Hair follicular keratinocyte (primary cell): ENCODE results near the gene HSFX3. TPM values are rescaled to one million over a fixed set of nuclear protein-coding genes. Genes with fewer than 3 reads are reported as not detected.

Experiments used
- total RNA-seq: library from RNA; depleted of rRNA; stranded (reverse); fragments of >200 nt; gene quantifications from 2 replicates; pipeline ENCODE4 v1.2.3, GENCODE V29; 2015

HSFX3 gene, protein sequence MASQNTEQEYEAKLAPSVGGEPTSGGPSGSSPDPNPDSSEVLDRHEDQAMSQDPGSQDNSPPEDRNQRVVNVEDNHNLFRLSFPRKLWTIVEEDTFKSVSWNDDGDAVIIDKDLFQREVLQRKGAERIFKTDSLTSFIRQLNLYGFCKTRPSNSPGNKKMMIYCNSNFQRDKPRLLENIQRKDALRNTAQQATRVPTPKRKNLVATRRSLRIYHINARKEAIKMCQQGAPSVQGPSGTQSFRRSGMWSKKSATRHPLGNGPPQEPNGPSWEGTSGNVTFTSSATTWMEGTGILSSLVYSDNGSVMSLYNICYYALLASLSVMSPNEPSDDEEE
- total RNA-seq, result not detected in 2 replicates

GRCh38 chrX:149549701-149550100 lies at the start of gene HSFX3:
HSFX3 (minus strand) TSS chrX:149549924; CDS start chrX:149549852, 72 bp downstream.

GRCh38 chrX:149595214-149595613 lies 45.5 kb upstream of the HSFX3 start, which contains the start of gene HSFX2:
HSFX2 (minus strand) TSS chrX:149595314; CDS start chrX:149594700, 614 bp downstream.

GRCh38 chrX:149587359-149587758 lies 37.6 kb upstream of the HSFX3 start, which contains the start of gene MAGEA9B:
MAGEA9B (minus strand) TSS chrX:149587459; CDS start chrX:149583179, 4,280 bp downstream.

DNA sequence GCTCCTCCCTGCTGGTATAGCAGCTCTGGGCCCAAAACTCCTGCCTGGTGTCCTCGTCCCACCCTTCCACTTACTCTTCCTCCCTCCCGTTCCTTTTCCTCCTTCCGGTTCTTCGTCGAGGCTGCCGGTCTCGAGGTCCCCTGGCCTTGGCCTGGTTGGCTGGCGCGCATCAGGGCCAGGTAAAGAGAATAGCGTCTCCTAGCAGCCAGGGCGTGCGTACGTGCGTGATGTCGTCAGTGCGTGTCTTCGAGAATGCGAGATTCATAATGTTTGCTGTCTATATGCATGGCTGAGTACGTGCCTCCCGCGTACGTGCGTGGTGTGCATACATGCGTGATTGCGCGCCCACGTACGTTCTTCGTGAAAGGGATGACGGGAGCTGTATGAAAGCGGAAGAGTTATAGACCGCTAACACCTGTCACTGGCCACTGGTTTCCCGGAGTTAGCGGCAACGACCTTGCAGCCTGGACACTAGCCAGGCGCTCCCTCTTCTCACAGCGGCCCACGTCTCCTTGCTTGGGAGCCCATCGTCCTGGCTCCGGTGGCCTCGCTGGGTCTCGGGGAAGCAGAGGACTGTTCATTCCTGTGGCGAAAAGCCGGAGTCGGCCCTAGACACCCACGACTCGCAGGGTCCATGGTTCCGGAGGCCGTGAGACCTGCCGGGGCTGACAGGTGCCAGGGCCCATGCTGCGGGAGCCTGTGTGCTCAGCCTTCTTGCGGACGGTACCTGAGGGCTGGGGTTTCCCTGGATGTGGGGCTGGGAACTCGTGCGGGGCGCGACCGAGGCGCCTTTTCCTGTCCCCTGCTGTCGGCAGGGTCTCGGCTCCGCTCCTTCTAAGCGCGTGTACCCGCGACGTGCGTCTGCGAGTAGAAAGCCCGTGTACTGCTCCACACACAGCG lies 8.9 kb downstream of the HSFX3 start, which contains the start of gene EOLA1:
TSS of gene EOLA1 (plus strand) at position 392 of the 900 bp plus-strand sequence. CDS start 4,619 bp downstream, outside the sequence.

DNA sequence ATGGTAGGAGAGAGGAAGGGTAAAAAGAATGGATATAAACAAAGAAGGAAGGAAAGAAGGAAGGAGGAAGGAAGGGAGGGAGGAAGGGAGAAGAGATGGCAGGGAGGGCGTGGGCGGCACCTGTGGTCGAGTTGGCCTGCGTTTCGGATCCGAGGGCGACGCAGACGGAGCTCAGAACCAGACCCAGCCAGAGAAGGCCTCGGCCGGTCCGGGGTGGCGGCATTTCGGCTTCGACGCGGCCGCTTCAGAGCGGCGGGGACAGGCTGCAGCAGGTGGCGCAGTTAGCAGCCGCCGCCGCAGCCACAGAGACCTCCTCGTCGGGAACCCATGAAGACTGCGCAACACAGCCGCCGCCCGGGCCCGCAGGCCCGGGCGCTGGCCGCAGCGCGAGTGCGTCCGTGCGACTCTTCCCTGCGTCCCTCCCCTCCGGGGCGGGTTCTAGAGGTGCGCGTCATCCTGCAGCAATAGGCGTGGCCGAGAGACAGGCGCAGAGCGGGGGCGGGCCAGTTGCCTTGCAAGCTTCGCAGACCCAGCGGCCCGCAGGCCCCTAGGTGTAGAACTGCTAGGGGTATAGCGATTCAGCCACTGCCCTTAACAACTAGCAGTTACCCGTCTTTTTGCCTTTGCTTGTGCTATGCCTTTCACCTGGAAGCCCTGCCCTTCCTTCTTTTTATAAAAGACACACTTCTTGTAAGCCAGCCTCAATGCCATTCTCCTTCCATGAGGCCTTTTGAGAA lies 44.6 kb downstream of the HSFX3 start, which contains the start of gene IDS:
TSS of gene IDS (minus strand) at position 392 of the 737 bp plus-strand sequence. CDS start at position 223, 169 bp downstream.

Other genes starting within 250 kb of the HSFX3 start
- gene IDS, start 44.6 kb downstream of the HSFX3 start, total RNA-seq, result 18.5 and 24.5 TPM in 2 replicates
- gene EOLA1, start 8.9 kb downstream of the HSFX3 start, total RNA-seq, result 7.1 and 11.4 TPM in 2 replicates
- gene MAGEA9B, start 37.5 kb upstream of the HSFX3 start, total RNA-seq, result not detected in 2 replicates
- not detected in 2 replicates for gene HSFX2, start 45.4 kb upstream of the HSFX3 start, total RNA-seq
- 8.1 and 8.5 TPM in 2 replicates for gene TMEM185A, start 81.9 kb upstream of the HSFX3 start, total RNA-seq
- gene MAGEA11, start 162.1 kb upstream of the HSFX3 start, total RNA-seq, result not detected in 2 replicates
- gene HSFX1, start 224.1 kb upstream of the HSFX3 start, total RNA-seq, result 0.08 TPM in 2 replicates
- not detected in 2 replicates for gene MAGEA9, start 232.0 kb upstream of the HSFX3 start, total RNA-seq